Raji (cell line): ENCODE data around the gene PDE4D.

ENCODE experiments used
- POLR2A ChIP-seq: IDR thresholded peaks from 2 replicates; pipeline ENCODE4 v1.6.1; 2011; ENCODE audit warnings: low read depth, low read length, control low read depth; ENCODE audit not compliant: insufficient read depth

Gene PDE4D

DNA sequence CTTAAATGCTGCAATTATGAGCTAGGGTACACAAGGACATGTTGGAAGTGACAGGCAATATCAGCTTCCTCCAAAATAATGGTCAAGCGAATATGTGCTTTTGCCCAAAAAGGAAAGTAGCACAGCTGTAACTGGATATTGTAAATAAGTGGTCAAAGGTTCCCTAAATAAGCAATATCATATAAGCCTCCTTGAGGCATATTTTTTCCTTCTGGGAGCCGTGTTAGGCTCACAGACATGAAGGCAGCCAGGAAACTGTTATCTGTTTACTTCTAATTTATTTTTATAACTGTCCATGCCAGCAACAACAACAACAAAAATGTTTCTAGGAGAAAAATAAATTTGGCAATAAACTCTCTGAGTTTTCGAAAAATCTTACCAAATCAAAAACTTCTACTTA lies 648.3 kb downstream of the PDE4D start:
- no peak for TF ChIP-seq POLR2A

DNA sequence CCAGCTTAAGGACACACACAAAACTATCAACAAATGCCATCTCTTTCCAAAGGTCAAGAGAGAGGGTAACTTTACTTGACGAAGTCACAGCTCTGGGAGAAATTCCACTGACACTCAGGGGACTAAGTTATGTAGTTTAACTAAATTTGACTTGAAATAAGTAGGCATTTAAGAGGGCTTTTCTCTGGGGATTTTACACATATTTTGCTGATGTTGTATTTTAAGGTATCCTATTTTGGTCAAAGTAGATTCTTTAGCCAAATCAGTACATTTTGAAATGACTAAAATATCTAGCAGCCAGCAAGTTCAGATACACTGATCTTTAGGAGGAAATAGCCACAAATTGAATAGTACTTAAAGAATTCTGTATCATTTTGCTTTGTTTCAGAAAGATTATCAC lies 652.0 kb downstream of the PDE4D start:
- TF ChIP-seq POLR2A: no peak

DNA sequence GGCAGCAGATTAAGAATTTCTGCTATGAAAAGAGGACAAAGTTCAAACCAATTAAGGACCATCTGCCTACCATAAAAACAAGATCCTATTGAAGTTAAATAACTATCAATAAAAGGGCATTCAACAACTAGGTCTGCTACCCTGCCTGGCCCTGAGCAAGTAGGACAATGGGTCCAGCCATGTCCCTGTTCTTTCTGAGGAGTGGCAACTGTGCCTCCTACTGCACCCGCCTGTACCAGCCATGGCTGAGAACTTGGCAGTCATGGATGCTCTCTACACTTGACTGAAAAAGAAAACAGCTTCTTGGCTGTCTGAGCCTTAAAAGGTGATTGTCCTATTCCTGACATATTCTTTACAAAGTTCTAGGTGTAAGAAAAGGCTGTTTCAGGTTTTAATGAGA lies 652.4 kb downstream of the PDE4D start:
- no peak for TF ChIP-seq POLR2A

DNA sequence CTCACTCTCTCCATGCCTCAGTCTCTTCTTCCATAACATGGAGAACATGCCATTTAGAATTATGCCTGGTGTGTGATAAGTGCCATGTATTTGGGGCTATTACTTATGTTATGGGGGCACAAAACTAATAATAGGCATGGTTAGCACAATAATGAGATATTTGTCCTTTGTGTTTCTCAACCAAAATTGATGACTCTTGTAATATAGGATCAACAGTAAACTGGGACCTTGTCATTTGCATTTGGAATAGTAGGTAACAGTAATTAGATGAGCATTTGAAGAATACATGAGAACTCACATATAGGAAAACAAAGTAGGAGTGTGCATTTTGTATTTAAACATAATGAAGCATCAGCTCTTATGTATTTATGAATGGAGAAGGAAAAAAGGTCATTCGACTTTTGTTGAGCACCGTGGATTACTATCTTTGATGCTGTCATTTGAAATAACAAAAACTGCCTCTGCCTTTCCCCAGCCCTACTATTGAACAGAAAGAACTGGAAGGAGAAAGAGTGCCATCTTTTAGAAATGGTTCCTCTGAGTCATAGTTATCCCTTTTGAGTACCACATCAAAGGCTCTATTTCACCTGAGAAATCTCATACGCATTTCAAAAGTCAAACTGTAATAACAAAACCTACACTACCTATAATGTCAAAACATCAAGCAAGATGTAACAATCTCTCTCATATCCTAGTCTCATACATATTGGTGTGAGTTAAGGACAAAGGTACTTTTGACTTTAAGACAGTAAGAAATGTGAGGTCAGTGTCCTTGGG lies 655.2 kb downstream of the PDE4D start:
- no peak for TF ChIP-seq POLR2A

DNA sequence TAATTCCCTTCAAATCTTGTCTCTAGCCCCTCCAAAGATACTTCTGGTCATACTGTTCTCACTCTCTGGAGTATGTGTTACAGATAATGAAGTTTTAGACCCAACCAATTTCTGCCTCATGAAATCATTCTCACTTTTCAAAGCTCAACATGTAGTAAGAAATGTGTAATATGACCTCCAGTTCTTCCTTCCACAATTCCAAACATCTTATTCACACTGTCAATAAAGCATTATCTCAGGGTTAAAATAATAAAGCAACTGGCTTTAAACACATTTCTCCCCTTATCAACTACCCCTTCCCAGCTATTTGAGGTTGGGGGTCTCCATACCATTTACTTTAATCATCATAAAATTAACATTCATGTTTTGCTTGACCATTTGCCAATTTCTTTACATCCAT lies 656.5 kb downstream of the PDE4D start:
- TF ChIP-seq POLR2A: no peak

DNA sequence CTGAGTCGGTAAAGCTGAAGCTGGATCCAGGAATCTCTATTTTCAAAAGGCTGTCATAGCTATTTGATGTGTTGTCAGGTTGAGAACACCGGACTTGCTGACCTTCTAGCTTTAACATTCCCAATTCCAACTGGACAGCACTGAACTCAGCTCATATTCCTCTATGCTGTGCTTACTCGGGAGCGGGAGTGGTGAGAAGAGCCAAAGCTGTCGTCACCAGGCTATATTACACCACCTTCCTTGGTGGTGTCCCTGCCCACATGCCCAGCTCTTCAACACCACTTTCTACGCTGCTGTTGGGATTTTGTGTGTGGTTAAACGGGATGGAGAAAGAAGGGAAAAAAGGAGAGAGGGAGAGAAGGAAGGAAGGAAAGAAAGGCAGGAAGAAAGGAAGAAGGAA lies 657.1 kb downstream of the PDE4D start:
- TF ChIP-seq POLR2A: no peak

DNA sequence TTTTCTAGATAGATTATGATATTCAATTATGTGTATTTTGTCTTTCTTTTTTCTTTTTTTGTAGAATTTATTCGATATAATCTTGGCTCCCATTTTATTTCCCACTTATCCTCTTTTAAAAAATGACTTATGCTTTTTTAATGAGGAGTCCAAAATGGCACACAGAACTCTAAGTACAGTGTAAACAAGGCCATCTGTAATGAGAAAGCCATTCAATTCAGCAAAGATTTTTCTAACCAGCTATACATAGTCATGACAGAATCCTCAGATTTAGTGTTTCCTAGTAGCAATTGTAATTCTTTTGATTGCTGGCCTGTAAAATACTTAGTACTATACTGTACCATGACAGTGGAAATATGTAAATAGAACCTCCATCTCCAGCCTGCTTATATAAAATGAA lies 659.3 kb downstream of the PDE4D start:
- TF ChIP-seq POLR2A: no peak

DNA sequence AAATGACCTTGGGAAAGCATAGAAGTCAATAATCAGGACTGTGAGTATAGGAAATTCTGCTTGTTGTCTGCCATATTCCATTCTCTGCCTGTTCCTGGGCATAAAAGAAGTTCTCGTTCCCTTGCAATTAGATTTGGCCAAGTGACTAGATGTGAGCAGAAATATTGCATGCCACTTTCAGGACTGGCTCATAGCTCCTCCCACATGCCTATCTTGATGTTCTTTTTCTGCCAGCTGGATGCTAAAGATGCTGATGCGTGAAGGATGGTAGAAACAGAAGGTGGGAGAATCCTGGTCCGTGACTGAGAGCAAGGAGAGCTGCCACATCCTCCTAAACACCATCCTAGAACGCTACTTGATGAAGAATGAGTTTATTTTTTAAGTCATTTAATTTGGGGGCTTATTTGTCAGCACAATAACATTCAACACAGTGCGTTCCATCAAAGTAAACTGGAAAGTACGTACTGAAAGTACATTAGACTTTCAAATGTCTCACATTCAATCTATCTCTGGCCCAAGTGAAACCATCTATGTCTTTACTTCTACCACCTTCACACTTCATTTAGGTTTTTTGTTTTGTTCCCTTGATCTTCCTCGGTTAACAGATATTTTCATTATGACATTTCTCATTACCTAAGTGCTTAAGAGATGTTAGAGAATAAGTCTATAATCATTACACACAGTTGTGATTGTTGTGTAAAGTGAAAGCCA lies 662.1 kb downstream of the PDE4D start:
- no peak for TF ChIP-seq POLR2A

DNA sequence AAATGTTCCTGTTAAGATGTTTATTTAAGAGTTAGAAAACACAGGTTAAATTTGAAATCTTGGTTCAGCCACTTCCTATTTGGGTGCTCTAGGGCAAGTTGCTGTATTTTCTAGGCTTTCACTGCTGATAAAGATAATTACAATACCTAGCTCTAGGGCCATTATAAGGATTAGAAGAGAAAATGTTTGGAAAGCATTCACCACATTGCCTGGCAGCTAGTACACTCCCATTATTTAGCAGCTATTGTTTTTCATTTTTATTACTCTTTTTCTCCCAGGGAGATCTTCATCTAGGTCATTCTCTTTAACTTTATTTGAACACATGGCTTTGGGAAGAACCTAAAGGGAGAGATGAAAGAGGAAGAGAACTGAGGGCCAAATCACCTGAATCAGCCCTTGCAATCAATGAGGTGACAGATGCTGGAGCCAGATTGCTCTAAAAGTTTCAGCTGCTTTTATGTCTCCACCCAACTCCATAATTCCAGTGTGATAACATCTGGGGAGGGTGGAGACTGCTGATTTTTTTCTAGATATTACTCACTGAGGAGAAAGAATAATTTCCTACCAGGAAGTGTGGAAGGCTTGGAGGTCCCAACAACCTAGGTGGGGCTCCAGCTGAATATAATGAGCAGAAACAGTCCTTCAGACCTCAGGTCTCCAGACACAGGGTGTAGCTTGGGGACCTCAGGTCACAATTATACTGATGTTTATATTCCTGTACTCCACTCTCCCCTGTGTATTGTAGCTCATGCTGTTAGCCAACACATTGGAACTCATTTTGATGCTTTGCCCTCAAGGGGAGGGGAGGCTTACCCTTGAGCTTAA lies 670.6 kb downstream of the PDE4D start:
- no peak for TF ChIP-seq POLR2A

DNA sequence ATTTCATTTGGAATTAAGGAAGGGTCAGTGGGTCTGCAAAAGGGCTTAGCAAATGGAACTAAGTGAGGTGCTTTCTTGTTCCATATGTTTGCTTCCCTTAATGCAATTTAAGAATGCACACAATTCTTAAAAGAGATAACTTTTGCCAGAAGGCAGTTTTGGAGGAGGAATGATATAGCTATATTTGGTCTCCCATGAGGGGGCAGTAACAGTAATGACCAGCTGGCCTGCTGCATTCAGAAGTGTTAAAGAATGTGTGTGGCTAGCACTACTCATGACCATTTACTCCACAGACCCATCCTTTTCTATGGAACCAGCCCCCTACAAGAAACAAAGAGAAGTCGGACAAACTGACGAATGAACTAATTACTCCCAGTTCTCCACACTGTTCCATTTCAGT lies 671.8 kb downstream of the PDE4D start:
- TF ChIP-seq POLR2A: no peak

DNA sequence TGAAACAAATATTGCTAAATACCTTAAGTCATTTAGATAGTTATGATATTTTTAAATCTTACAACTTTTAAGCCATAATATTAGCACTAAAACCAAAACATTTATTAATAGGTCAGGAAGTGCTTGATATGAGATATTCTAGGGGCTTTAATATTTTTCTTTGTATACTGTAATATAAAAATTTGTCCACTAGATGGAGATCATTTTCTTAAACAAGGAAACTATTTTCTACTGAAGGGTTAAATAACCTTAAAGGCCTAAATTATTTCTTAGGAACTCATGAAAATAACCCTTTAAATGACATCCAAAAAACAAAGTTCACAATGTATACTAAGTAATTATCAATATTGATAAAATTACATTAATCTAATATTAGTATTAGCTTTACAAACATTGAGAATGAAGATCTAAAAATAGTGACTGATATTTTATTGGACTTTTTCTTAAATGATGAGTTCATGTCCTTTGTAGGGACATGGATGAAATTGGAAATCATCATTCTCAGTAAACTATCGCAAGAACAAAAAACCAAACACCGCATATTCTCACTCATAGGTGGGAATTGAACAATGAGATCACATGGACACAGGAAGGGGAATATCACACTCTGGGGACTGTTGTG lies 675.0 kb downstream of the PDE4D start:
- TF ChIP-seq POLR2A: no peak

DNA sequence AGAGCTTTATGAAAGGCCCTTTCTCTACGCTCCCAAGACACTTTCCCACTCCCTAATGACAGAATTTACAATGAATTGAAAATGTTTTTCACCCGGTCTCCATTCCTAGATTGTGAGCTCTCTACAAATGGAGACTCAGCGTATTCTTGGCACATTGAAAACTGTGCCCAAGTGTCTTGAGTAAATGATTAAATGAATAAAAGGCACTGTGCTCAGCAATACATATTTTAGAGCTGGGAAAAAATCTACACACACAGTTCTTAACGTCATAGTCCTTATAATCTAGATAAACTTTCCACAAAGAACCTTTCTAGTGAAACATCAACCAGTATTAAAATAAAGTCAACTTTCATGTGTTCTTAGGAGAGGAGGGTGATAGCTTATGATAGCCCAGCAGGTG lies 676.7 kb downstream of the PDE4D start:
- TF ChIP-seq POLR2A: no peak

DNA sequence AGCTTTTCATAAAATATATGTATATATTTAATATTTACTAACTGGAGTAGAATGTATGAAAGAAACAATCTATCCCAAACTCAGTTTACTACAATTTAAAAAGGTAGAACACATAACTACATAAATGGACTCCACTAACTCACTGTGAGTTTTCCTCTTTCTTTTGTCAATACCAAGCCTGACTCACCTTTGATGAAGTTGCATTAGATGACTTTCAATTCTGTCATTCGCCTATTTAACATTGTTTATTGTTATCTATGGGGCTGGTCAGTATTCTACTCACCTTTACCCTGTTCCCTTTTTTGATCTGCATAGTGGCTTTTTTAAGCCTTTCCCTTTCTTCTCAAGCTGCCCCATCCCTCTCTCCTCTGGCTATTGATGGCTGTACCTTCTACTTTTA lies 680.9 kb downstream of the PDE4D start:
- TF ChIP-seq POLR2A: no peak

DNA sequence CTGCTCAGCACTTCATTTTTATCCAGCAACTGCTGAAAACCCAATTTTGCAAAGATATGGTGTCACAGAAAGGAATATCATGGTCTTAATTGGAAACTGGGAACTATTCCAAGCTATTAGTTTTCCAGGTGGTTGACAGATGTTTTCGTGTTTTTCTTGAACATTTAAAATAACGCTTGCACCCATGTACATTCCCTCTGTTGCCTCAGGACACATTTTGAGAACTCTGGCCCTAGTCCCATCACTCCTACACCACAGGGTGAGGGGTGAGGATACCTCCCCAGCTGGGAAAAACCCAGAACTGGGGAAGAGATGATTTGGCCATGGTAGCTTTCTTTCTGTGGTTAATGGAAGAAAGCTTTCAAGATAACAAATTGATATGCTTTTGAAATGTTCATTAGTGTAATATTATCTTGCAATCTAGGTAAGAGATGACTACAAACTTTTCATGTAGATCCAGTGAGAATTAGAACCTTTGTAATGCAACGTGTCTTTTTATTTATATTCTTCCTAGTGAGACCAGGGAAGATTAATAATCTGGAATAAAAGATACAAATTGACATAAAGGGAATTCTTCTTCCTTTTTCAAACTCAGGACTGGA lies 683.7 kb downstream of the PDE4D start:
- TF ChIP-seq POLR2A: no peak

DNA sequence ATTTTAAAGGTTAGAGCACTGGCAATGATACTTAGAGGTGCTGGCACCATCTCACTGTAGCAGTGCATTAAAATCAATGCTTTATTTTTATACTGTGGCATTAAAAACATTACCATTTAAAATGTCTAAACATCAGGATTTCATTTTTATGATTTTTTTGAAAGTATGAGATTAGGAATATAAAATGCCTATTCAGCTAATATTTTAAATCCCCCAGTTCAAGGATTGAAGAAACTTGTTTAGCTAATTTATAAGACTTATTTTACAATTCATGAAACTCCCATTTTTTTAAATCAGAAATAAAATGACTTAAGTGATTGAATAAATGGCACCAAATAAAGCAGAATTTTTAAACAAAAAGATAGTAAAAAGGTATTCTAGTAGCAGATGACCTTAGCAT lies 685.1 kb downstream of the PDE4D start:
- no peak for TF ChIP-seq POLR2A
